LoVo (cell line): Measurements from ENCODE around the gene ALPP.
A peak's percentile ranks its signal among the peaks of the same experiment; 100 is the strongest.
"Not testable (repeated sequence)": the region's sequence is repeated elsewhere in the genome, so short reads cannot be mapped to it uniquely, and the experiment has no call there.

Experiments used
- DNase-seq: peaks from one replicate; pipeline ENCODE4 v3.0.0-alpha.2; 2016; ENCODE audit warnings: low spot score

Gene ALPP

GRCh38 chr2:232363784-232364615 lies 14.6 kb upstream of the ALPP start:
- DNase-seq: no peak

GRCh38 chr2:232364806-232365594 lies 13.6 kb upstream of the ALPP start:
- not testable (repeated sequence) for DNase-seq

- DNase-seq: no peak
These were observed 12.8 kb upstream of the ALPP start for GRCh38 chr2:232365621-232366321.

- DNase-seq: not testable (repeated sequence)
These were observed 12.1 kb upstream of the ALPP start for GRCh38 chr2:232366461-232366860.

- DNase-seq: no peak
These were observed 11.5 kb upstream of the ALPP start for GRCh38 chr2:232367016-232367415.

GRCh38 chr2:232367591-232368233 lies 10.8 kb upstream of the ALPP start:
- no peak for DNase-seq

GRCh38 chr2:232368311-232368731 lies 10.2 kb upstream of the ALPP start:
- no peak for DNase-seq

GRCh38 chr2:232369126-232369951 lies 9.2 kb upstream of the ALPP start:
- no peak for DNase-seq

- not testable (repeated sequence) for DNase-seq
These were observed 8.5 kb upstream of the ALPP start for GRCh38 chr2:232370007-232370406.

GRCh38 chr2:232372231-232373208 lies 6.0 kb upstream of the ALPP start:
- DNase-seq: no peak

GRCh38 chr2:232374356-232374755 lies 4.2 kb upstream of the ALPP start:
- no peak for DNase-seq

- no peak for DNase-seq
These were observed 3.4 kb upstream of the ALPP start for GRCh38 chr2:232375164-232375563.

GRCh38 chr2:232376260-232376659 lies 2.3 kb upstream of the ALPP start:
- DNase-seq: no peak

GRCh38 chr2:232376713-232377112 lies 1.8 kb upstream of the ALPP start:
- DNase-seq: no peak

GRCh38 chr2:232377319-232377718 lies 1.2 kb upstream of the ALPP start:
- no peak for DNase-seq

GRCh38 chr2:232377841-232378734 lies 463 bp upstream of the ALPP start:
- DNase-seq: peak; percentile 85

GRCh38 chr2:232379610-232380590 lies 1.3 kb downstream of the ALPP start:
- DNase-seq: not testable (repeated sequence)
